Adrenal gland (tissue), 12 donors: ENCODE measurements around the gene PTPRC. TPM values are rescaled to one million over a fixed set of nuclear protein-coding genes. Genes with fewer than 3 reads are reported as not detected.

Source experiments
- DNase-seq, 7 donors: peaks; one replicate each; pipeline ENCODE4 v3.0.0-alpha.2; 2019 to 2020
- H3K27ac ChIP-seq, 5 donors: fragments of 200-600 bp; sonication (generic) in 4 of 5; 1 replicate in 3 of 5; 2 replicates in 2 of 5; pipeline versions ENCODE4 v1.5.1 to v1.8.0; 2016 to 2020; ENCODE audit warnings: mild to moderate bottlenecking in 1 of 5
- H3K27me3 ChIP-seq: fragments of 200-600 bp; 2 replicates; pipeline ENCODE4 v1.8.0; 2021
- H3K36me3 ChIP-seq, 2 donors: fragments of 200-600 bp; replicated peaks in 1 of 2; 1 replicate in 1 of 2; 2 replicates in 1 of 2; pipeline versions ENCODE4 v1.5.1 to v1.8.0; 2018 to 2022
- H3K4me1 ChIP-seq, 2 donors: fragments of 200-600 bp; replicated peaks in 1 of 2; 1 replicate in 1 of 2; 2 replicates in 1 of 2; pipeline versions ENCODE4 v1.5.1 to v1.8.0; 2018 to 2021
- H3K4me3 ChIP-seq, 4 donors: fragments of 200-600 bp; sonication (generic) in 3 of 4; one replicate each; pipeline ENCODE4 v1.5.1; 2016 to 2018
- H3K9me3 ChIP-seq, 3 donors: fragments of 200-600 bp; sonication (generic) in 1 of 3; replicated peaks in 1 of 3; 1 replicate in 2 of 3; 2 replicates in 1 of 3; pipeline versions ENCODE4 v1.5.1 to v1.8.0; 2016 to 2021
- CTCF ChIP-seq, 6 experiments: fragments of 450-650 bp in 4 of 6; fragments of 200-600 bp in 2 of 6; sonication (generic) in 1 of 6; IDR thresholded peaks; 1 replicate in 5 of 6; 2 replicates in 1 of 6; pipeline versions ENCODE4 v1.5.1 to v1.8.0; 2016 to 2021; ENCODE audit warnings: antibody characterized with exemption in 6 of 6, mild to moderate bottlenecking in 2 of 6, moderate library complexity in 1 of 6
- POLR2A ChIP-seq, 2 donors: fragments of 450-650 bp; IDR thresholded peaks; one replicate each; pipeline ENCODE4 v1.6.1; 2017; ENCODE audit warnings: antibody characterized with exemption in 2 of 2, mild to moderate bottlenecking in 2 of 2, moderate library complexity in 1 of 2
- WGBS, 4 donors: extraction: QIAGEN DNeasy Blood & Tissue Kit in 2 of 4; methylation state at CpG; one replicate each; pipeline versions ENCODE4 v1.1.5 to v1.1.7; 2013 to 2017; 5-methylcytosine and 5-hydroxymethylcytosine counted together
- intact Hi-C, 2 donors: fragments of 100-400 bp; cut with DNase I; formaldehyde crosslinking; loops; one replicate each; pipeline versions ENCODE4 v1.14.1 to v1.15.0; 2022 to 2023
- polyA plus RNA-seq, 3 donors: library from polyadenylated mRNA; stranded (reverse); fragments of 200-250 nt in 2 of 3; fragments of 350-450 nt in 1 of 3; fragmentation: Illumina TruSeq in 1 of 3; extraction: RNeasy Lipid Tissue Mini Kit (QIAGEN cat#74804) in 1 of 3; gene quantifications; one replicate each; pipeline ENCODE4 v1.2.3, GENCODE V29; 2013 to 2014
- total RNA-seq, 9 donors: library from RNA; depleted of rRNA in 4 of 9; stranded (reverse); fragments of >200 nt in 4 of 9; fragments of 120-200 nt in 1 of 9; fragmentation: NEBNext Ultra II Directional in 1 of 9; extraction: Animal tissue kit (Norgen Biotek cat#: 25700) in 1 of 9; gene quantifications; one replicate each; pipeline versions ENCODE4 v1.1.0 to v1.2.4, GENCODE V29; 2013 to 2023
- donor health status: healthy with polysubstance abuse.
- donor health status: Bipolar disorder and iron deficiency.
- donor health status: DM: yes; HTN: yes; CAD: no.
- donor health status: DM: no; HTN: no; CAD: no.
- donor health status: DM: no; HTN: no; CAD: no.
- donor health status: DM: yes; HTN: yes; CAD: no.

PTPRC gene
- total and polyA plus RNA-seq, 12 donors, result 2.5 to 33.0 (median 15.2) TPM

GRCh38 chr1:198730952-198731351 lies 92.1 kb downstream of the PTPRC start:
- H3K4me1 ChIP-seq, result no peaks in the 10 kb centered on the region
- TF ChIP-seq POLR2A (IDR thresholded peaks at IDR 0.05) (no peak), CTCF (IDR thresholded peaks at IDR 0.05) (no peak)
- no peak overlapping the region for H3K4me3 ChIP-seq
- H3K9me3 ChIP-seq, result no peaks in the 10 kb centered on the region
- no peaks in the 10 kb centered on the region for H3K36me3 ChIP-seq
- no peaks in the 10 kb centered on the region for H3K27me3 ChIP-seq
- WGBS, 4 donors, result 78 to 85% (median 83%) methylated on average over 2 of the region's 2 CpGs
- no peak for DNase-seq
- intact Hi-C loops, result no loop called here
- H3K27ac ChIP-seq, result no peak overlapping the region

DNA sequence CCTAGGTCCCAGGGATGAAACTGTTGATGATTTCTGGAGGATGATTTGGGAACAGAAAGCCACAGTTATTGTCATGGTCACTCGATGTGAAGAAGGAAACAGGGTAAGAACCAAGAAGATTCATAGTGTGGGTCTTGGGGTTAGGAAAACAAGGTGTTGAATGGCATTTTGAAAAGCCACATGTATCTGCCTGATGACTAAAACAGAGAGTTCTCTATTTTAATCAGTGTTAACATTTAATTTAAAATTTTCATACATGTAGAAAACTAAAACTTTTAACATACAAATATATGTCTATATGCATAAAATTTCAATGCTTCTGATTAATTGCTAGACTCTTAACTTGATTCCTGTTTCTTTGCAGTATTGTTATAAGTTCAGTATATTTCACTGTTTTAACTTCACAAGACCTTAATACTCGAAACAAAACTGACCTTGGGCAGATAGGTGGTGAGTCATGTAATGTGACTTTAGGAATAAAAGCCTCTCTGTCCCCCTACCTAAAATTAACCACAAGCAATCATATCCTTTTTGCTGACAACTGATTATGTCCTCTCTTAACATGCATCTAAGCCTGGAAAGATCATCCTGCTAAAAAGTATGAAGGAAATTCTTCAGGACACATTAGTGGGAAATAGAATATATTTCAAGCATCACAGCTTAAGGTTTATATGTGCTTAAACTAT lies 95.6 kb downstream of the PTPRC start:
- WGBS, 4 donors, result 23 to 32% (median 25%) methylated on average over 2 of the region's 2 CpGs

DNA sequence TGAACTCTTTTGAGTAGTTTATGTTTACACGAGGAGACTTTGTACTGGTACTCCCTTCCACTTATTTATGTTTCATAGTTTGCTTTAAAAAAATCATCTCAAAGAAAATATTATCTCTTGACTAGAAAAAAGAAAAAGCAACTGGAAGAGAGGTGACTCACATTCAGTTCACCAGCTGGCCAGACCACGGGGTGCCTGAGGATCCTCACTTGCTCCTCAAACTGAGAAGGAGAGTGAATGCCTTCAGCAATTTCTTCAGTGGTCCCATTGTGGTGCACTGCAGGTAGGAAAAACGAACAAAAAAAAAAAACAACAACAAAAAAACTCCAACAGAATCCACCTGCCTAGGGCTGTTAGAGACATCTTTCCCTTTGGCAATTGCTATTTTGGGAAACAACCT lies 102.9 kb downstream of the PTPRC start:
- Histone ChIP-seq H3K4me3 (no peak overlapping the region), H3K36me3 (no peaks in the 10 kb centered on the region), H3K27ac (no peak overlapping the region), H3K4me1 (no peaks in the 10 kb centered on the region), H3K9me3 (no peaks in the 10 kb centered on the region), H3K27me3 (no peaks in the 10 kb centered on the region)
- DNase-seq, result no peak
- intact Hi-C loops, result no loop called here
- TF ChIP-seq POLR2A (IDR thresholded peaks at IDR 0.05) (no peak), CTCF (IDR thresholded peaks at IDR 0.05) (no peak)
- 46 to 64% (median 59%) methylated on average over 3 of the region's 3 CpGs for WGBS, 4 donors

More for the DNA sequence above, 95.6 kb downstream of the PTPRC start:
- Histone ChIP-seq H3K27me3 (no peaks in the 10 kb centered on the region), H3K27ac (no peak overlapping the region), H3K4me3 (no peak overlapping the region), H3K9me3 (no peaks in the 10 kb centered on the region), H3K36me3 (no peaks in the 10 kb centered on the region), H3K4me1 (no peaks in the 10 kb centered on the region)
- TF ChIP-seq POLR2A (IDR thresholded peaks at IDR 0.05), result no peak
- TF ChIP-seq CTCF (IDR thresholded peaks at IDR 0.05), result no peak
- intact Hi-C loops, result no loop called here
- no peak for DNase-seq

DNA sequence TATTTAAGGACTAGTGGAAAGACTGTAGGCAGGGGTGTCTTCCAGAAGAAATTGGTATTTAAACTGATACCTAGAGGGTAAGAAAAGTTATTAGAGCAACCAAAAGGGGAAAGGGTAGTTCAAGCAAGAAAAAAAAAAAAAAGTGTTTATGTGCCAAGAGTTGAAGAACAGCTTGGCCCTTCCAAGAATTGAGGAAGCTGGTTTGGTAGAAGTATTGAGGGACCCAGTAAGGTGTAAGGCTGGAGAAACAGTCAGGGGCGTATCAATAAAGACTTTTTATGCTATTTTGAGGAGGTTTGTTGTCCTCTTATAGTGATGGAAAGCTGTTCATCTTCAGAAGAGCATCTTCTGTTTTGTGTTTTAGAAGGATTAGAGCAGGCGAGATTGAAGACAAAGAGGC lies 108.3 kb downstream of the PTPRC start:
- intact Hi-C loops, result no loop called here
- Histone ChIP-seq H3K4me1 (no peaks in the 10 kb centered on the region), H3K36me3 (no peaks in the 10 kb centered on the region)

More for the DNA sequence above, 108.3 kb downstream of the PTPRC start:
- no peak overlapping the region for H3K4me3 ChIP-seq
- H3K27me3 ChIP-seq, result no peaks in the 10 kb centered on the region
- H3K9me3 ChIP-seq, result no peaks in the 10 kb centered on the region
- DNase-seq, result no peak
- no peak for TF ChIP-seq CTCF (IDR thresholded peaks at IDR 0.05)
- TF ChIP-seq POLR2A (IDR thresholded peaks at IDR 0.05), result no peak
- no peak overlapping the region for H3K27ac ChIP-seq
- WGBS, 4 donors, result 78 to 85% (median 80%) methylated on average over 2 of the region's 2 CpGs
